Stimulated activated CD4-positive, alpha-beta T cell treated with anti-CD3 and anti-CD28 coated beads, Interleukin-12 subunit alpha, Interleukin-12 subunit beta, amount 100 ng/mL, for 4 hours (primary cell): Measurements from ENCODE around the gene NME4.

ENCODE experiments used
- DNase-seq: peaks from one replicate; pipeline ENCODE4 v3.0.0-alpha.2; 2020

NME4 gene

GRCh38 chr16:440627-441026 is 43.6 kb downstream of the NME4 start:
- DNase-seq, result no peak

GRCh38 chr16:441447-441846 is 44.4 kb downstream of the NME4 start:
- DNase-seq, result no peak

- DNase-seq, result no peak
Observed at GRCh38 chr16:442976-443375, 46.0 kb downstream of the NME4 start.

- DNase-seq, result no peak
Observed at GRCh38 chr16:444027-444426, 47.0 kb downstream of the NME4 start.

GRCh38 chr16:445566-445965 is 48.6 kb downstream of the NME4 start:
- DNase-seq, result no peak
